Eye (tissue), 1 donor: ENCODE results near the gene JADE1.

ENCODE experiments used
- DNase-seq: peaks from one replicate; pipeline ENCODE4 v3.0.0-alpha.2; 2015

Gene JADE1

DNA sequence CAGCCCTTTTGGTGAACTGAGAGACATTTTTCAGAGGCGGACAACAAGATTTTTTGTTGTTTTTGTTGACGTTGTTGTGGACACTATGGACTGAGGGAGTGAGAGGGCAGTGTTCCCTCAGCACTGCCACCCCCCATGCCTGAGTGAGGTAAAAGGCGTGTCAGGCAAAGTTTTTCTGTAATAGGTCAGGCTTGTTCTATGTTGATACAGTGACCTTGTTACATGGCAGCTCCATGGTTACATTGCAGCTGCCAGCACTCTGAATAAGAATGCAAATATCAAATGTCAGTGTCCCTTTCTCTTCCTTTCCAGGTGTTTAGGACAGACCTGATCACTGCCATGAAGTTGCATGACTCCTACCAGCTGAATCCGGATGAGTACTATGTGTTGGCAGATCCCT lies 36.6 kb downstream of the JADE1 start:
- DNase-seq: no peak

DNA sequence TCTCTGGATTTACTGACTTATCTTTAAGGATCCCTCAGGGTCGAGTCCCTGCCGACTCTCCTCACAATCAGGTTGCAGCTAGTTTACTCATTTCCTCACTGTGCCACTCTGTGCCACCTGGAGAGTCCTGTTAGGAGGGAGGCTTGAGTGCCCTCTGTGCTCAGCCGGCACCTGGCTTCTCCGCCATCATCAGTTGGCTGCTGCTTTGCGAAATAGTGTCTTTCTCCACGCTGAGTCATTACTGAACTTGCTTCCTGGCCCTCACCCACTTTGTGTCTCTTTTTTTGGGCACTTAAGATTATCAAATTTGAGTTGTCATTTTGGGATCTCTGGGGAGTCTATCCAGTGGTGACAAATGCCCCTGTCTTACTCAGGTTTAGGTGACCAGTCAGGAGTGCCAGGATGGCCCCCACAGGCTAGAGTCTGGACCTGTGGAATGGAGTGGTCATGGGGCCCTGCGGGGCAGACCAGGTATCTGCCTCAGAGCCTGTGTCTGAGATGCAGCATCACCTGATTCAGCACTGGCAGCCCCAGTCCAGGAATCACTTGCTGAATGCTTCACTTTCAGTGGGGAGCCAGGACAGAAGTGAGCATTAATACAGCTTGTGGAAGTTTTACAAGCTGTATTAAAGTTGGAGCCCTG lies 37.7 kb downstream of the JADE1 start:
- DNase-seq: no peak

DNA sequence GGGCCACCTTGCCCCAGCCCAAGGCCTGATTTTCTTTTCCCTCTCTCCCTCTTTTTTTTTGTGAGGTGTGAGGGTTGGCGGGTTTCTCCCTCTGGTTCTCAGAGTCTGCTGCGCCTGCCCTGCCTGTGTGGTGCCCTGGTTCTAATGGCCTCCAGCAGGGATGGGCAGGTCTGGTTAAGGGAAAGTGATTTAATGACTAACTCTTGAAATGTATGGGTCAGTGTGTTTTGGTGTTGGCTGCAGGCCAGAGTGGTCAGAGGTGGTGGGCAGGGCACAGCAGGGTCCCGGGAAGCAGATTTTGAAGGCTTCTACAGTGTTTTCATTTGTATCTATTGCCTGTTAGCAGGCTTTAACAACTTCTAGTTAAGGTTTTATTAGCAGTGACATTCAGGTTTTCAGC lies 39.0 kb downstream of the JADE1 start:
- no peak for DNase-seq

DNA sequence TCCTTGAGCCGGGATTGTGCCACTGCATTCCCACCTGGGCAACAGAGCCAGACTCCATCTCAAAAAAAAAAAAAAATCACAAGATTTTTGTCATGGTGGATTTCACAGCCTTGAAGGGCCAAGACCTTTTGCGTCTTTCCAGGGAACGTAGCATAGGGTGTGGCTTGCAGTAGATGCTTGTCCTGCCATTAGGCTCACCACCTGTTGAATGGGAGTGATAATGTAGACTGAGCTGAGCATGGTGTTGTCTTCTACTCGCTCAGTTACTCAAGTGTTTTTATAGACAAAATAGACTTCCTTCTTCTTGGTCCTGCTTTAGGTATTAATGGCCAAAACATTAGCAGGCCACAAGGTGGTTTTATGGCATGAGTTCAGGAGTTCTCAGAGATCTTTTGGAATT lies 40.8 kb downstream of the JADE1 start:
- DNase-seq: no peak

DNA sequence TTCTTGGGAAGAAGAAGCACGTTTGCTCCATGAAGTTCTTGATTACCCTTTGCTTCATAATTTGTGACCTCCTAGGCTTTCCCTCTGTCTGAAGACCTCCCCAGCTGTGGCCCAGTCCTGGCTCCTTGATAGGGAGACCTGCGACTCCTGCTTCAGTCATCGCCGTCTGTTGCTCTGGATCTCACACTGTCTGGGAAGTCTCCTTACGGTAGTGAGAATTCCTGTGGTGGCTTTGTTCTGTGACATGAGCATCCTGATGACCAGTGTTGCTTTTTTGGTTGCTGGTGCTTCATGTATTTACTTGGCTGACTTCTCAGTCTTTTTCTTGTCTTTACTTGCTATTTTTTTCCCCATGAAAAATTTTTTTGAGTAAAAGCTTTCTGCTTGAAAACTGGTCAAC lies 44.2 kb downstream of the JADE1 start:
- no peak for DNase-seq

DNA sequence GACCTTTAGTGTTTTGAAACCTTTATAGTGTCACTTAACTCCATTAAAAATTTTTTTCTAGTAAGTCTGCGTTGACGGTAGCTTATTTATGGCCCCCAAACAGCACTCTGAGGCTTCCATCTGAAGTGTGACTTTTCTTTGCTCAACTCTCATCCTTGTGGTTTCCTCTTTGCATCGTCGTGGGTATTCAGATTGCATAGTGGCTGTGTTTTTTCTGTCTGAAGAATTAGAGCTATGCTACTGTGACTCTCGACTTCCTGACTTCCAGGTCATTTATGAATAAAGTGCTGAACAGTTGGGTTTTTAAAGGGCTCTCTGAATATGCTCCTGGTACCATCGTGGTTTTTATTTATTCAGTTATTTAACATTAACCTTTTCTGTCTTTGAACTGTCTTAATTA lies 44.9 kb downstream of the JADE1 start:
- DNase-seq: no peak

DNA sequence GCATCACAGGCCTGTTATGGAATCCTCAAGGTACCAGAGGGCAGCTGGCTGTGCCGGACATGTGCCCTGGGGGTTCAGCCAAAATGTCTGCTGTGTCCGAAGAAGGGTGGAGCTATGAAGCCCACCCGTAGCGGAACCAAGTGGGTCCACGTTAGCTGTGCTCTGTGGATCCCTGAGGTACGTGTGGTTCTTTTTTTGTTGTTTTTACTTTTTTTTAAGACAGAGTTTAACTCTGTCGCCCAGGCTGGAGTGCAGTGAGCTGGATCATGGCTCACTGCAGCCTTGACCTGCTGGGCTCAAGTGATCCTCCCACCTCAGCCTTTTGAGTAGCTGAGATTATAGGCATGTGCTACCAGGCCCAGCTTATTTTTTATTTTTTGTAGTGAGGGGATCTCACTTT lies 46.1 kb downstream of the JADE1 start:
- no peak for DNase-seq

DNA sequence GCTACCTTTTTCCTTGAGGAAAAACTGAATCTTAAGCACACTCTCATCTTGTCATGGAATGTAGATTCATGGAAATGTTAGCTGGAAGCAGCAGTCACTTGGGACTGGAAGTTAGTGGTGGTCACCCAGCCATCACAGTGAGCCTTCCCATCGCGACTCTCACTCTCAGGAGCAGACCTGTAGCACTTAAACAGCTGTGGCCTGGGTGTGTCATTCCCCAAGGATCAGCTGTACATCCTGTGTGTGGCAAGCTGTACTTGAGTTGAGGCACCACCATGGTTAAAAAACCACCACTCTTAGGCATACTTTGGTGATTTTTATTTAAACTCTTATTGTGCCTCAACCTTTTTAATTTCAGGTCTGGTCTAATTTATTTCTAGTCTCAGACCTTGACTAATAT lies 46.7 kb downstream of the JADE1 start:
- DNase-seq: no peak

DNA sequence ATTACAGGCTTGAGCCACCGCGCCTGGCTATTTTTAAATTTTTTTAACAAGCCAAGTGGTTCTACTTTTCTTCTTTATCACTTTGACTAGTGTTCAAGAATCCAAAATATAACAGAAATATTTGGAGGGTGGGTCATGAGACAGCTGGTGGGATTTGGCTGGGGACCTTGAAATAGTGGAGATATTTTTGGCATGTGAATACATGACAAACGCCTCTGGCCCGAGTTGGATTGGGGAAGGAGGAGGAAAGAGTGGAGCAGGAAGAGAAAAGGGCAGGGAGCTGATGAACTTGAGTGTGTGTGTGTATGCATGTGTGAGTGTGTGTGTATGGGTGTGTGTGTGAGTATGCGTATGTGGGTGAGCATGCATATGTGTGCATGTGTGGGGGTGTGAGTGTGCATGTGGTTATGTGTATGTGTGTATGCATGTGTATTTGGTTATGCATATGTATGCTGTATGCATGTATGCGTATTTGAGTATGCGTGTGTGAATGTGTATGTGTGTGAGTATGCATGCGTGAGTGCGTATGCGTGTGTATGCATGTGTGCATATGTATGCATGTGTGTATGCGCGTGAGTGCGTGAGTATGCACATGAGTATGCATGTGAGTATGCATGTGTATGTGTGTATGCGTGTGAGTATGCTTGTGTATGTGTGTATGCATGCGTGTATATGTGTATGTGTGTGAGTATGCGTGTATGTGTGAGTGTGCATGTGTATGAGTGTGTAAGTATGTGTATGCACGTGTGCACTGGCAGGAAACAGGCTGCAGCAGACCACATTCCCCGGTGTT lies 49.6 kb downstream of the JADE1 start:
- peak; percentile 37 for DNase-seq

DNA sequence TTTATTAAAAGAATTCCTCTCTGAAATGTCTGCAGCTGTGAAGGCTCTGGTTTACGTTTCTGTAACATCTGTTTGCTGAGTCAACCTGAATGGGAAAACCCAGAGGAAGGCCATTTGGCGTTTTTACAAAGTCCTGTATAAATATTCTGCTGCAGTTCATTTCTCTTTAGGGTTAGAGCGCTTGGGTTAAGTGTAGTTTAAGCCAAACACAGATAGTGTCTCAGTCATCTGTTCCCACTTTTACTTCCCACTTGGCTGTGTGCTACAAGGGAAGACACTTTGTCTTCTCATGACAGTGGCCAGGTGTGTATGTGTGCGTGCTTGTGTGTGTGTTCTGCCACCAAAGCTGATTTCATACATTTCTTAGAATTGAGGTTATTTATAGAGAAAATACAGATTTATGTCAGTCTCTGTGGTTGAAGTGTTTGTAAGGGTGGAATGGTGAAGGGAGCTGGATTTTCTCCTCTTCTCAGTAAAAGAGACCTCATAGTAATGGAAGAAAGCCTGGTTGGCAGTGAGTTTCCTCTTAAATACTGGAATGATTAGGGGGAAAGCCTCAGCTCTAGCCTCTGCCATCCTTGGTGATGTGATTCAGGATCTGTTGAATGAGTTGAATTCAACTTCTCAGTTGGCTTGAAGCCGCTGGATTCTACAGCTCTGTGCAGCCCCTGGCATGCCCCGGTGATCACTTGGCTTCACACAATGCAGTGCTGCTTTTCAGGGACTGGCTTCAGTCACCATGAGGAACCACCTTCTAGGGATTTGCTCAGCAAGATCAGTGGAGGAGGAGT lies 50.6 kb downstream of the JADE1 start:
- DNase-seq: peak; percentile 43

DNA sequence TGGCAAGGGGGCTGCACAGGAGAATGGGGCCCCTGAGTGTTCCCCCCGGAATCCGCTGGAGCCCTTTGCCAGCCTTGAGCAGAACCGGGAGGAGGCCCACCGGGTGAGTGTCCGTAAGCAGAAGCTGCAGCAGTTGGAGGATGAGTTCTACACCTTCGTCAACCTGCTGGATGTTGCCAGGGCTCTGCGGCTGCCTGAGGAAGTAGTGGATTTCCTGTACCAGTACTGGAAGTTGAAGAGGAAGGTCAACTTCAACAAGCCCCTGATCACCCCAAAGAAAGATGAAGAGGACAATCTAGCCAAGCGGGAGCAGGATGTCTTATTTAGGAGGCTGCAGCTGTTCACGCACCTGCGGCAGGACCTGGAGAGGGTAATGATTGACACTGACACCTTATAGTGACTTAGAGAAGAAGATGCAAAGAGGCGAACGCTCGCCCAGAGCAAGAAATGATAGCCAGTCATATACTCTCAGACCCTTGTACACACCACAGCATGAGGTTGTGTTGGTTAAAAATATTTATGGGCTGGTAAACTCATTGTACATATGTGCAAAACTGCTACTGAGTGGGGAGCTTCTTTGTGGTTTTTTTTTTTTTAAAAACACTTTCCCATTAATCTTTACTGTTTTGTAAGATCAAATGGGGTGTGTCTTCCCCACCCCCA lies 52.5 kb downstream of the JADE1 start:
- DNase-seq: no peak

DNA sequence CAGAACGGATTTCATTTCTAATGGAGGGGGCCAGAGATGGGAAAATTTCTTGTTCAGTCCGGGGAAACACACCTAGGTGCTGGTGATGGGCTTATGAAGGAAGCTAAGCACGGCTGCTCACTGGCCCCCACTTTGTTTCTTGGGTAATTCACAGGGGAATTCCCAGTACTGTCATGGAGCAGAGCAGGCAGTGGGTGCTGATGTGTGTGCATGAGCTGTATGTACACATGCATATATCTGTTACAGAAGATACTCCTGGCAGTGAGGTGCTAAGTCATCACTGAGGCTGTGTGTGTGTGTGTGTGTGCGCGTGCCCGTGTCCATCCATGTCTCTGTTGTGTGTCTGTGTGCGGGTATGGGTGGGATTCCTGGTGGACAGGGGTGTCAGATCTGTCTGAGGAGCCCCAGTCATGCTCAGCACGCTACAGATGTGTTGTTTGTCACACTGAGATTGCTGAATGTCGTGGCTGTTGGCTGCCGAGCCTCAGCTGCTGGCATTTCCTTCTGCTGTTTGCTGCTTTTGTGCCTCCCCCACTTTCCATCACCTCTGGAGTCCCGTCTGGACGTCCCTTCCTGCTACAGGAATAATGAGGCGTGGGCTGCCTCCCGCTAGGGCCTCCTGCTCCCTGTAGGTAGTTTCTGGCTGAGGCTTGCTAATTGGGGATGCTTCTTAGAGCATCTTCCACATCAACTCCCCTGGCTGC lies 53.3 kb downstream of the JADE1 start:
- no peak for DNase-seq

DNA sequence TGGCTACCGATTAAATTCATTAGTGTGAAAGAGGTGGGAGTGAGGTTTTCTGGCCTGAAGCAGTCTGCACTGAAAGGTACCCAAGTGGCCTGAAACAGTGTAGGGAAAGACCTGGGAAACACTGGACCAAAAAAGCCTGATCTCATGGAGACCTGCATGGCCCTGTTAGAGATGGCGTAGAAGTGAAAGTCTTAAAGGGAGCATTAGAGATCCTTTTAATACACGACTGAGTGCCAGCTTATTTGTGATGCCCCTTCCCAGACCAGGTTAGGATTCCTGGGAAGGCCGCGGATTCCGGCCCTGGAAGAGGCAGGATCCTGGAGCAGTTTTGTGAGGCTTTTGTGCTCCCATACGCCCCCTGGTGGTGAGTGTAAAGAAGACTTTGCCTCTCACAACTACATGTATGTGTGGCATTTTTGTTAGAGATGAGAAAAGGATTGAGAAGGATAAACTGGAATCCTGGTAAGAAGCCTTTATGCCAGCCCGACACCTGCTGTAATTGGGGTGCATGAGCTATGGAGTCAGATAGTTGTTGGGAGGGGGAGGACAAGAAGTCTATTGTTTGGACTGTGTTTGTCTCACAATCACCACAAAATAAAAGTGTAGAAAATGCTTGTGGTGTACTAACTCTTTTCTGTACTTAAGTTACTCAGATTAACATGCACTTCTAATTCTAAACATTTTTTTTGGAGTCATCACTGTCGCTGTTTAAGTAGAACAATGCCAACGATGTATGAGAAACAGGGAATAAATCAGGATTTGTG lies 54.0 kb downstream of the JADE1 start:
- DNase-seq: peak; percentile 95

DNA sequence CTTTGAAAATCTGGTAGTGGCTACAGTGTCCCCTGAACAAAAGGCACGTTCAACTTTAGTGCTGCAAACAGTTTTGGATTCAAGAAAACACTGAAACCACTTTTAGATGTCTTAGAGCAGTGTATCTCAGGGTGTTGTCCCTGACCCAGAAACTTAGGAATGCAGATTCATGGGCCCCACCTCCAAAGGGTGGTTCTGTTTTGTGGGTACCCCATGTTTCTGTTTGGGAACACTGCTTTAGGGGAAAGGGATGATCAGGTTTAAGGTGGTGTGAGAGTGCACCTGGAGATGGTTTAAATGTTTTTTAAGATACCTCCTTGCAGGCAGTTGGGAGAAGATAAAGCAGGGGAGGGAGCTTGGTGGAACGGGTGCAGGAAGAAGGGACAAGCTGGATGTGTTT lies 55.6 kb downstream of the JADE1 start:
- no peak for DNase-seq

DNA sequence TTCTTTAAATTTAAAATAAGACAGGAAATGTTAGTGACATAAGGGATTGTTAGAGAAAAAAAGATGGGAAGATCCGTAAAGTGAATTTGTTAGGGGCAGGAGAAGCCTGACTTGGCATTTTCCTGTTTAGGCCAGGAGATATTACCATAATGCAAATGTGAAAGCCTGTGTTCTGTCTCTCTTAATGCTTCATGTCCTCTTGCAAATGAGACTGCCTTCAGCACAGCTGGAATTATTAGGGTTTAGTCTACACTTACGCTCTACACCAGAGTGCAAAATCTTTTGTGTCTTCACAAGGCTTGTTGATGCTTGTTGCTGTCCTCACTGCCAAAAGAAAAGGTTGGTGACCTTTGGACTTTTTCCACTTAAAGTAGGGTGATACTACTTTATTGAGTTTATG lies 56.8 kb downstream of the JADE1 start:
- DNase-seq: no peak

DNA sequence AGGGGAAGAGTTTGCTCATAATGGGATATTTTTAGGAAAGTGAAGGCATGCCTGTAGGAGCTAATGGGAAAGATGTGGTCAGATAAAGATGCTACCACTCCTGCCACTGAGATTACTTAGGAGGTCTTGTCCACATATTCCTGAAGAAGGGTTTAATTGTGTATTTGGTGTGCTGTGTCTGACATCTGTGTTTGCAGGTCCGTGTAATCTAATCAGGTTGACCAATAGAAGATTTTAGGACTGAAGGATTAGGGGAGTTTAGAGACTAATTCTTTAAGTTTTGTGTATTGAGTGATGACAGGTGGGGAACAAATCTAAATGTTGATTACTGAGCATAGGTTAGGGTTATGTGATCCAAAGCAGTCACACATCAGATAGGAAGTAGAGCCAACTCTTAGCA lies 57.2 kb downstream of the JADE1 start:
- no peak for DNase-seq

DNA sequence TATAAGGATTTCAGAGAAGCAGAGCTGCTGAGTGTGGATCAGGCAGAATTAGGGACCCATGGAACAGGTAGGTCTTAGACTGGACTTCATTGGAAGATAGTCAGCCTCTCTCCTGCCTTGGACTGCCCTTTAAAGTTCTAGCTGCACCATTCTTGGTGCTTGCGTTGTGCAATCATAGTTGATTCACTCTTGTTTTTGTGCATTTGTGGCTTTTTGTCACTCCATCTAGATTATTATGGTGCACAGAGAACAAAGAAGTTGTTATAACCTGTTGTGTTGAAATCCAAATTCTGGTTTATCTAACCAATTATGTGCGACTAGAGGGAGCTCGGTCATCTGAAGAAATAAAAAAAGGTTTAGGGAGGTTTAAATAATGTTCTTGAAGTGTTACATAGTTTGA lies 59.3 kb downstream of the JADE1 start:
- DNase-seq: no peak

DNA sequence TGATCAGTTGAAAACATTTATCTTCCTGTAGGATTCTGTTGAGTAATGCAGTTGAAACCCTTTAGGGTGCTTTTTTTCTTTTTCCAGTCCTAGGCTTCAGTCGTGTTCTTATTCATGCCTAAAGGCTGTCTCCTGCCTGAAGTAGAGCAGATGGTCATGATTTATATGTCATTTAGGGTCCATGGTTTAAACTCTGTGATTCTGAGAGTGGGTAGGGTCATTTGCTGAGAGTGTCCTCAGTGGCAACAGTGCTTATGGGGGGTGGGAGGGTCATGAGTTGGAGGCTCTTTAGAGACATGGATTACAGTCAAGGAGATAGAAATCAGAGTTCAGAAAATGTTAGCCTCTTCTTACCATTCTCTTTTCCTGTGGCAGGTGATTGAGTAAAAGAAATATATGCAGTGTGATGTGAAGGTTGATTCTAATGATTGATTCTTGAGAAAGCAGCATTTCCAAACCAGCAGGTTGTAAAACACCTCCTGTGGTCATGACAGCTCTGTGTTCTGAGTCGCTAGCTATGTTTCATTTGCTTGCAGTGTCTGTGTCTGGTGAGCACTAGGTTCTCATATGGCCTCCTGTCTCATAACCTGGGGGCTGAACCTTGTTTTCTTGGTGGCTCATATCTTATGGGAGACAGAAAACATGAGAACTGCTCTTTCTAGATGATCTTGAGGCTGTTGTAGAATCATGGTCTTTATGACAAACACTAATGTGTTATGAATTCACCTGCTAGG lies 60.4 kb downstream of the JADE1 start:
- DNase-seq: no peak

DNA sequence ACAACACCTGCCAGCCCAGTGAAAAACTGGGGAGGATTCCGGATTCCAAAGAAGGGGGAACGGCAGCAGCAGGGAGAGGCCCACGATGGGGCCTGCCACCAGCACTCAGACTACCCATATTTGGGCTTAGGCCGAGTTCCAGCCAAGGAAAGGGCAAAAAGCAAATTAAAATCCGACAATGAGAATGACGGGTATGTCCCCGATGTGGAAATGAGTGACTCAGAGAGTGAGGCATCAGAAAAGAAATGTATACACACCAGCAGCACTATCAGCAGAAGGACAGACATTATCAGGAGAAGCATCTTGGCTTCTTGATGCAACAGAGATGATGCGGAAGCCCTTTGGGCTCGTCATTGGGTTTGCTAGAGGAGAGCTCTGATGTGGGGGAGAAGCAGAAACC lies 62.4 kb downstream of the JADE1 start:
- peak; percentile 13 for DNase-seq

DNA sequence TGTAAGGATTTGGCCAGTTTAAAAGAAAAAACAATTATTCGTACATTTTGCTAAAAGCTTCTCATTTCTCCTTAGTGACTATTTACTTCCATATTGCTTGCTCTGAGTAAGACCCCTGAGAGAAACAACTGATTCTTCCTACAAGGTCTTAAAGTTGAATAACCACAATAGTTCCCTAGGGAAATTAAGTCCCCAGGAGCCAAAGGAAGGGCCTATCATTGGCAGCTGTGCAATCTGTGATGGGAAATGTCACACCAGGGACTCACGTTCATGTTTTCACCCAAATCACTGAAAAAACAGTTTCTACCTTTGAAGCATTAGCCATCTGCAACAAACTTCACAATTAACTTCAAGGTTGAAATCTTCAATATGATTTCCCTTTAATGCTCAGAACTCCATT lies 66.7 kb downstream of the JADE1 start:
- no peak for DNase-seq

DNA sequence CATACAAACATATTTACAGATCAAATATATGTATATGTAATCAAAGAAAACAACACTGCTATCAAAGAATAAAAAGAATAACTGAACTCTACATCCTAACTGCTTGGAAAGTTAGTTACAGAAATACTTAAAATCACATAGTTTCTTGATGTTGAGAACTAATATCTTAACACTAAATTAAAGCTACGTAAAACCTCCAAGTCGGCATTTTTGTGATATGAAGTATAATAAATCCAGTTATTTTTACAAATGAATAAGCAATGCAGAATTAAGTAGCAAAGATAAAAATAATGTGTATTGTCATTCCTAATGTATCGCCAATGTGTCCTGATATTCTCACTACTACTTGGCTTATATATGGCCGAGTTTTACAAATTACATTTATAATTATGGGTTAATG lies 68.4 kb downstream of the JADE1 start:
- no peak for DNase-seq
